ENCODE measurements around the gene DDX4.
"Not testable (repeated sequence)": the region's sequence is repeated elsewhere in the genome, so short reads cannot be mapped to it uniquely, and the experiment has no call there.

Gene DDX4

DNA sequence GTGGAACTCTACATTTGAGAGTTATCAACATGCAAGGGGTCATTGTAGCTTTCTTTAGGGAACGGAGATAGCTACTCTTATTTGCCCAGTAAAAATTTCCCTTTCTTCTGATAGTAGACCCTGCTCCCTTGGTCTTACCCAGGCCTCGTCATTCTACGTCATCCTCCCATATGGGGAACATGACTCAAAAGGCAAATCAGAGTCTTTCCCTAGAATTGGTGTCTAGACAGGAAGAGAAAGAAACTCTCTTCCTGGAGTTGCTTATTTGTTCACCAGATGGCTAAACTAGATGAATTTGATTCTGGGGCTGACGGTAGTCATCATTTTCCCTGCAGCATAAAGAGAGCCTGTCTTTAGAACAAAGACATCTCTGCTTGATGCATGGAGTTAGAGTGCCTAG, 13.6 kb upstream of the DDX4 start:
- DNase-seq (ENCODE audit: low read depth) = no peak

DNA sequence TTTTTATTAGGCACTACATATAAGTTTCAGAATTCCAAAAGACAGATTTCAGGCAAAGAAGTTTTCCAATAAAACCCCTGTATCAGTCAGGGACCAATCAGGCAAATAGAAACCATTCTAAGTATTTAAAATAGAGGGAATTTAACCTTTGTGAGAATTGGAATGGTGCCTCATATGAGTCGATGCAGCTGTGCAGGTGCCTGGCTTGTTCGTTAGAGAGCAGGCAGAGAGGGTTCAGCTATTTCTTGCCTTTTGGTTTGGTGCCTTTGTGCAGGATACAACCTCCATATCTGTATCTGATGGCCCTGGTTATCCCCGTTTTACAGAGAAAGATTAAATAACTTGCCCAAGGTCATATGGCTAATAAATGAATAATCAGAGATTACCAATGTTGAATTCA, 6.0 kb upstream of the DDX4 start:
- no peak for DNase-seq (ENCODE audit: low read depth)

DNA sequence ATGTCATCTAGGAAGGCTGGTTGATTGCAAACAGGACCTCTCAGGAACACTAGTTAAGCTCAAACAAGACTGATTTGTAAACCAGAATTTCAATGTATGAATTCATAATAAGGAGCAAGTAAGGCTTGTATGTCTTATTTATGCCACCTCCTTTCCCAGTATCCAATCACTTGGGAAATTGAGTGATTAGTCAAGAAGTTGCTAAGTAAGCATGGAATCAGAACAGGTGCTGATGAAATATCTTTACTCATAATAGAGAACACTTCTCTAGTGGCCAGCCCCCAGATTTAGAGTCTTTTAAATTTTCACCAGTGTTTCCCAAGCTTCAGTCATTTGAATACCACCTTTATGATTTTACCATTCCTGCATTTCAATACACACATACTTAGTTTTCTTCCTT, 5.3 kb upstream of the DDX4 start:
- DNase-seq (ENCODE audit: low read depth) = no peak

DNA sequence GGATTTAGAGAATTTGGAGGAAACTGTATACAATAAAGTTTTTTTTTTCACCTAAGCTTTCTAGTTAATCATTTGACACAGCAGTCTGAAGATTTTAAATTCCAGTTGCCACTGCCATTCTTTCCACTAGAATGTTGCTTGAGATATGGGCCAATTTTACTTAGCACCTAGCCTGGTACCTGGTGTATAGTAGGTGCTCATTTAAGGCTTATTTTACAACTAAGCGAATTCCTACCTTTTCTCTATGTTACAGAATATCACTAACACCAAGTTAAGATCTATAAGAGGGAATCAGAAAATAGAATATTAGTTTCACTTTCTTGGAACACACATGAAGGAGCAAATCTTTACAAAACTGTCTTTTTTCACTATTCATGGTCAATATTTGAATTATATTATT, 3.2 kb upstream of the DDX4 start:
- no peak for DNase-seq (ENCODE audit: low read depth)

DNA sequence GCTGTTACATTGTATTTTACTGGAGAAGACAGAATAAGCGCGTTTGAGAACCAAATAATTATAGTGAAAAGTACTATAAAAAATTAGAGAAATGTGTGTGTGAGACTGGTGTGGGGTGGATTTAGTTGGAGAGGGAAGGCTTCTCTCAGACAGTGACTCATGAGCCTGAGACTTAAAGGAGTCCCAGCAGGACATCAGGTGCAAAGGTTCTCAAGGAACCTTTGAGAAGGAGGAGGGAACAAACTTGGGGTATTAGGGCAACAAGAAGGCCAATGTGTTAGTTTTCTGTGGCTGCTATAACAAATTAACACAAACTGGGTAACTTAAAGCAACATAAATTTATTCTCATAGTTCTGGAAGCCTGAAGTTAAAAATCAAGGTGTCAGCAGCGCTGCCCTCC, 4.9 kb downstream of the DDX4 start:
- DNase-seq (ENCODE audit: low read depth) = no peak

DNA sequence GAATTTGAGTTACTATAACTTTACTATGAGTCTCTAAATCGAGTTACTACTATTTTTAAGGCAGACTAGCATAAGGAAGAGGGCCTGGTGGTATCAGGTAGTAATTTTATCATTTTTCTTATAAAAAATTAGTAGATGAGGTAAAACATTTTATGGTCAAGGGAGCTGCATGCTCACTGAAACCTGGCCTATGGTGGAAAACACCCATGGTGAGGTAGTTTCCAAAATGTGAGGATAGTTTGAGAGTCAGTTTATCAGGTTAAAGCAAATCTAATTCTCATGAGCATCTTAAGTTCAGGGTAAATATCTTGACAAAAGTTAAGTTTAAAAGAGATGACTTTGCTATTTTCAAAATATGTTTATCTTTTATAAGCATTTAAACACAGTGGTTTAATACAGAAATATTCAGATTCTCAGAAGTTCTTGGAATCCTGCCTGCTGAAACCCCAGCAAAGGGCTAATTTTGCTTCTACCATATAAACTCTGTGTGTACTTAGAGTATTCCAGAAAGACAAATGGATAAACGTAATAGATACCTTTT, 10.0 kb downstream of the DDX4 start:
- no peak for DNase-seq (ENCODE audit: low read depth)

DNA sequence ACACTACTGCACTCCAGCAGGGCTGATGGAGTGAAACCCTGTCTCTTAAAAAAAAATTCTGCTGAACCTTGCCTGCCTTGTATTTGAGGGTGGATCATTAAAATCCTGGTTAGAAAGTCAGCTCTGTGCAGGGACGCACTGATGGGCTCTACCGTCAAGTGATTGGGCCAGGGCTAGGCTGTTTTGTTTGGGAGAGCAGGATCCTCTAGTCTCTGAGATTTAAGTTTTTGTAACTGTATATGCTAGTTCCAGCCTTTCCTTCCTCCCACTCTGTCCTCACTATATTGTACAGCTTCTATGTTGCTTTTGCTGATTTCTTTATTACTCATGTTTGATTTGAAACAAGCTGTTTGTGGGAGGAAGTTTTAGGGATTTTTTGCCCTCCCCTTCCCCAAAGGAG, 11.5 kb downstream of the DDX4 start:
- DNase-seq (ENCODE audit: low read depth) = no peak

DNA sequence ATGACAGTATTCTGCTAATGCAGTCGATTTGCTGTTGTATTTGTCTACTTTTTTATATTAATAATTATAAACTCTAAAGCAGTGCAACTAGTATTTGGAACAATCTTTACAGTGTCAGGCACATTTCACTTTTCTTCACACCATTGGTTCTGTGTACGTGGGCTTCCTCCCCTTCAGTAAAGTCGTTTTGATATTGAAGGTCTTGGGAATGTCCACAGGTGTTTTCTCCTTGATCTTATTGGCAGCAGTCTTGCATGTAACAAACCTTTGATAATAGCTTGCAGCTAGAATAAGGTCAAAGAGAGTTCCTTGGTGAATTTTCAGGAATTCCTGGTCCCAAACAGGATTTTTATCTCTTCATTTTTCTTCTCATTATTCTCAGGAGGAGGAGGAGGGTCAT, 12.2 kb downstream of the DDX4 start:
- DNase-seq (ENCODE audit: low read depth) = no peak

DNA sequence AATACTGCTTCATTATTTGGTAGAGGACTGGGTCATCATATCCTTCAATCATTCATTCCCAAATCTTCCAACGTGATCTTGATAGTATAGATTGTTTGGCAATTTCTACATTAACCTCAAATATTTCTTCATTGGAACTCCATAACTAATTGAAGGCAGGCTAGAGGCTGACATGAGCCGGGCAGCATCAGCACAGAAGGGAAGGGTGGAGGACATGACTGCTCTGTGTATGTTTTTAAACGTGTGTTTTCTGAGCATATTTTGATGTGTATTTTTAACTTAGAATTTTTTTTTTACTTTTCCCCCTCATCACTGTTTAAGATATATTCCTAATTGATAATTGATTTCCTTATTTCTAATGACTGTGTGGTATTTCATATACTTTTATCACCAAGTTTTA, 12.6 kb downstream of the DDX4 start:
- DNase-seq (ENCODE audit: low read depth) = no peak

DNA sequence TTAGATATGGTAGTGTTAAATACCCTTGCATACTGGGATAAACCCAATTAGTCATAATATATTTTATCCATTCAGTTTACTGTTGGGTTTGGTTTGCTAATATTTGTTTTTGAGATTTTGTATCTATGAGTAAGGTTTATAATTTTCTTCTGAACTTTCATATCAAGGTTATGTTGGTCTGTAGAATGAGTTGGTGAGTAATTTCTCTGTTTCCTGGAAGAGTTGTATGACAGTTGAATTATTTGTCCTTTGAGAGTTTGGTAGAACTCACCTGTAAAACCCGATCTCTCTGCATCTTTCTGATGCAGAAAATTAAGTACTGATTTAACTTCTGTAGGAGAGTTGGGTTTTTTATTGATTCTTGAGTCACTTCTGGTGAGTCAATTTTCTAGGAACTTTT, 20.4 kb downstream of the DDX4 start:
- no peak for DNase-seq (ENCODE audit: low read depth)

DNA sequence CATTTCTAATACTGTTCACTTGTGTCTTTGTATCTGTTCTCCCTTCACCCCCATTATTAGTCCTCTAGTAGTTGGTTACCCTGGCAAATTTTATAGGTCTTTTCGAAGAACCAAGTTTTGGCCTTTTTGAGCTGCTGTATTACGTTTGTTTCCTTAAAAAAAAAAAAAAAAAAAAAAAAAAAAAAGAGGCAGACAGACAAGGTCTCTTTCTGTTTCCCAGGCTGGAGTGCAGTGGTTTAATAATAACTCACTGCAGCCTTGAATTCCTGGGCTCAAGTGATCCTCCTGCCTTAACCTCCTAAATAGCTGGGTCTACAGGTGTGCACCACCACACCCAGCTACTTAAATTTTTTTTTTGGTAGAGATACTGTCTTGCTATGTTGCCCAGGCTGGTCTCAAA, 20.9 kb downstream of the DDX4 start:
- no peak for DNase-seq (ENCODE audit: low read depth)

DNA sequence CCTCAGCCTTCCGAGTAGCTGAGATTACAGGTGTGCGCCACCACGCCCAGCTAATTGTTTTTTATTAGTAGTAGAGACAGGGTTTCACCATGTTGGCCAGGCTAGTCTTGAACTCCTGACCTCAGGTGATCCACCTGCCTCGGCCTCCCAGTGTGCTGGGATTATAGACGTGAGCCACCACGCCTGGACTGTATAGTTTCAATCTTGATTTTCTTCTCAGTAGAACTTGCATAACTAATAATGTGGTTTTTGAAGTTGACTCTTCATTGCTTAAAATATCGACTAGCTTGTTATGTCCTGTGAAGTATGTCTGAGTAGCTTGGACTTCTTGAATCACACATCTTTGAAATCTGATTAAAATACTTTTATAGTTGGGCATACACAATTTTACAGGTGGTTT, 23.9 kb downstream of the DDX4 start:
- DNase-seq (ENCODE audit: low read depth) = not testable (repeated sequence)

DNA sequence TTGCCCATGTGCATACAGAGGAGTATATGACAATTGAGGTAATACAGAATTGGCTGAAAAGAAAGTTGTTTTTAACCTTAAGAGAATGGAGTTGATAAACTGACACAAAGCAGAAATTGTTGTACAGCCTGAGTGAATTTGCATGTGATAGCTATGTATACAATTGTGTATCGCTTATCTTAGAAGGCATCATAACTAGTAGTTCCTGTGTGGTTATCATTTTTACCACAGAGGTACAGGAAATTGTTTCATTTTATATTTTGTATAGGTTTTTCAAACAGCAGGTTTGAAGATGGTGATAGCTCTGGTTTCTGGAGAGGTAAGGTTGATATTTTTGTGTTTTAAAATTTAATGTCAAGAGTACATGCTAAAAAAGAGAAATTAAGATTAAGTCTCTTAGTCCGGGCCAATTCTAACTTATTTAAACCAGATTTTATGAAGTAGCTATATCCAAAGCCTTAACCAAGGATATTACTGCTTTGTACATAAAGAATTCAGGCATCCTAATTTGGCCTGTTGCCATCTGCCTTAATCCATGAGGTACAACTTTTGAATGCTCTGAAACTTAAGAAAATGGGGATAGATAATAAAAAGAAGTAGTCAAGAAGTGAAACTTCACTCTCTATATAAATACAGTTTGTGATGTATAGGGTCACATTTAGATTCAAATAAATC, 26.0 kb downstream of the DDX4 start:
- DNase-seq (ENCODE audit: low read depth) = no peak

DNA sequence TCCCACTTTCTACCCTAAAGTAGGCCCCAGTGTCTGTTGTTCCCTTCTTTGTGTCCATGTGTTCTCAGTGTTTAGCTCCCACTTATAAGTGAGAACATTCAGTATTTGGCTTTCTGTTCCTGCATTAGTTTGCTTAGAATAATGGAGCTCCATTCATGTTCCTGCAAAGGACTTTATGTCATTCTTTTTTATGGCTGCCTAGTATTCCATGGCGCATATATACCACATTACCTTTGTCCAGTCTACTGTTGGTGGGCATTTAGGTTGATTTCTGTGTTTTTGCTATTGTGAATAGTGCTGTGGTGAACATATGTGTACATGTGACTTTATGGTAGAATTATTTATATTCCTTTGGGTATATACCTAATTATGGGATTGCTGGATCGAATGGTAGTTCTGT, 30.4 kb downstream of the DDX4 start:
- no peak for DNase-seq (ENCODE audit: low read depth)

DNA sequence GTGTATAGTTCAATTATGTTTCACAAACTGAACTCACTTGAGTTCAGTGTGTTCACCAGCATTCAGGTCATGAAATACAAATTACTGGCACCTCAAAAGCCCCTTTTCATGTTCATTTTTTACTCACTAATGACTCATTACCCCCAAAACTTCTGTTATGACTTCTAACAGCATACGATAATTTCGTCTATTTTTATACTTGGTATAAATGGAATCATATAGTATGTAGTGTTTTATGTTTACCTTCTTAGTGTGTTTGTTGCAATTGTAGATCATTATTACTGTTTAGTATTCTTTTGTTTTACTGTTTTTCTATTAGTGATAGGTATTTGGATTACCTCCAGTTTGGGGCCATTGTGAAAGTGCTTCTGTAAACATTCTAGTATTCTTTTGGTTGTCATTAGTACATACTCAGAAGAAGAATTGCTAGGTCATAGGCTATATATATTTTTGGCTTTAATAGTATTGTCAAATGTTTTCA, 33.4 kb downstream of the DDX4 start:
- no peak for DNase-seq (ENCODE audit: low read depth)

DNA sequence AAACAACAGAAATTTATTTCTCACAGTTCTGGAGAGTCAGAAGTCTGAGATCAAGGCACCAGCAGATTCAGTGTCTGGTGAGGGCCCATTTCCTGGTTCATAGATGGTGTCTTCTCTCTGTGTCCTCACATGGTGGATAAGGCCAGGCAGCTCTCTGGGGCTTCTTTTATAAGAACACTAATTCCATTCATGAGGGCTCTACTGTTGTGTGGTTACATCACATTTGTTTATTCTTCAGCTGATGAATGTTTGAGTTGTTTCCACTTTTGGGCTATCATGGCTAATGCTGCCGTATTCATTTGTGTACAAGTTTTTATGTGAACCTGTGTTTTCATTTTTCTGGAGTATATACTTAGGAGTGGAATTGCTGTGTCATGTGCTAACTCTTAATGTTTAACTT, 35.2 kb downstream of the DDX4 start:
- no peak for DNase-seq (ENCODE audit: low read depth)

DNA sequence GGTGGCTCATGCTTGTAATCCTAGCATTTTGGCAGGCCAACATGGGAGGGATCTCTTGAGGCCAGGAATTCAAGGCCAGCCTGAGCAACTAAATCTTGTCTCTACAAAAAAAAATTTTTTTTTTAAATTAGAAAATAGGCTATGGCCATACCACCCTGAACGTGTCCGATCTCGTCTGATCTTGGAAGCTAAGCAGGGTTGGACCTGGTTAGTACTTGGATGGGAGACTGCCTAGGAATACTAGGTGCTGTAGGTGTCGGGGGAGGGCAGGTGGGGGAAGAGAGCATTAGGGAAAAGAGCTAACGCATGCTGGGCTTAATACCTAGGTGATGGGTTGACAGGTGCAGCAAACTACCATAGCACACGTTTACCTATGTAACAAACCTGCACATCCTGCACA, 39.5 kb downstream of the DDX4 start:
- no peak for DNase-seq (ENCODE audit: low read depth)

DNA sequence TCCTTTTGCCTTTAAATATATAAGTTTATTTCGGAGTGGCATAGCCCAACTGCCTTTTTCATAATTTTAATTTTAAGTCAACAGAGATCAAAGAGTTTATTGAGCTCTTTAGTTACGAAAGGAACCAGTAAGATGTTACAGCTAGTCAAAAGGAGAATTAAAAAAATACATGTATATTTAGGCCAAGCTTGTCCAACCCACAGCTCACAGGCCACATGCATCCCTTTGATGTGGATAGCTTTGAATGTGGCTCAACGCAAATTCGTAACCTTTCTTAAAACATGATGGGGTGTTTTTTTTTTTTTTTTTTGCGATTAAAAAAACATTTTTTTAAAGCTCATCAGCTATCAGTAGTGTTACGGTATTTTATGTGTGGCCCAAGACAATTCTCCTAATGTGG, 63.1 kb downstream of the DDX4 start:
- no peak for DNase-seq (ENCODE audit: low read depth)

DNA sequence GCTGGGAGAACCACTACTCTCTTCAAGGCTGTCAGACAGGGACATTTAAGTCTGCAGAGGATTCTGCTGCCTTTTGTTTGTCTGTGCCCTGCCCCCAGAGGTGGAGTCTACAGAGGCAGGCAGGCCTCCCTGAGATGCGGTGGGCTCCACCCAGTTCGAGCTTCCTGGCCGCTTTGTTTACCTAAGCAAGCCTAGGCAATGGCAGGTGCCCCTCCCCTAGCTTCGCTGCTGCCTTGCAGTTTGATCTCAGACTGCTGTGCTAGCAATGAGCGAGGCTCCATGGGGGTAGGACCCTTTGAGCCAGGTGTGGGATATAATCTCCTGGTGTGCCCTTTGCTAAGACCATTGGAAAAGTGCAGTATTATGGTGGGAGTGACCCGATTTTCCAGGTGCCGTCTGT, 71.0 kb downstream of the DDX4 start:
- DNase-seq (ENCODE audit: low read depth) = not testable (repeated sequence)

DNA sequence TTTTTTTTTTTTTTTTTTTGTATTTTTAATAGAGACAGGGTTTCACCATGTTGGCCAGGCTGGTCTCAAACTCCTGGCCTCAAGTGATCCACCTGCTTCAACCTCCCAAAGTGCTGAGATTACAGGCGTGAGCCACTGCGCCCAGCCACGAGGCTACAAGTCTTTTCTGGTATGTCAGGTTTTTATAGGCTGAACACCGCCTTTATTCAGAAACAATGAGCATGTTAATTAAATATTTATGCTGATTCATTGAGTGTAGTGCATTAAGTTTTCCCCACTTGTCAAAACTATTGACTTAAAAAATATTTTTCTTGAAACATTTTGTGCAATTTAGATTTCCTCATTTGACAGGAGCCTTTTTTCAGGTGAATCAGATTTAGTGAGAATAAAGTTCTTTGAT, 78.1 kb downstream of the DDX4 start:
- DNase-seq (ENCODE audit: low read depth) = not testable (repeated sequence)

DNA sequence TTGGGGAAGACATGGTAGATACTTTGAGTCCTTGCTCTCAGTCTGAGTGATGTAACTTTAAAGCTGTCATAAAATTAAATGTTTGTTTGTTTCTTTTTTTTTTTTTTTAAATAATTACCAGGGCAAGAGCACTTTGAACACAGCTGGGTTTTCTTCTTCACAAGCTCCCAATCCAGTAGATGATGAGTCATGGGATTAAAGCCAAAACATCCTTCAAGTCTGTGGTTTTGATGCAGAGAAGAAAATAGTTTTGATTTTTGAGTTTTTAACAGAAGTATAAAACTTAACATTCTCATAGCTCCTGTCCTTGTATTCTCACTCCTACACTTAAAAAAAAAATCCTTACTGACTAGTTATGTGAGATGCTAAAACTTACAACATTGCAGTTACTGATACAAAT, 78.5 kb downstream of the DDX4 start:
- peak; percentile 65 for DNase-seq (ENCODE audit: low read depth)

DNA sequence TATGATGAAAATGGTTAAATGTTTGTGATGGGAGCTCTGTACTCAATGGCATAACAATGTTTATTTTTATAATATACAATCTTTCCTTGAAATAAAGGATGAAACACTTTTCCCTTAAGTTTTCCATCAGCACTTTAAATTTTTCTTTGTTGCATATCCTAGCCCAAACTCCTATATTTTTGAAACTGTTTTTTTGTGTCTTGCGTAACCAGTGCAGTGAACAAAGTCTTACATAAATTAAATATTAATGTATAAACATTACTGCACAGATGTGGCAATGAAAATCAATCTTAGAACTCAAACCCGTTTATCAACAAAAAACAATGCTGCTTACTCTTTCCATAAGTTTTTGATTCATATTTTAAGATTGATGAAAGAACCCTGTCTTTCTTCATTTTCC, 79.2 kb downstream of the DDX4 start:
- no peak for DNase-seq (ENCODE audit: low read depth)

DNA sequence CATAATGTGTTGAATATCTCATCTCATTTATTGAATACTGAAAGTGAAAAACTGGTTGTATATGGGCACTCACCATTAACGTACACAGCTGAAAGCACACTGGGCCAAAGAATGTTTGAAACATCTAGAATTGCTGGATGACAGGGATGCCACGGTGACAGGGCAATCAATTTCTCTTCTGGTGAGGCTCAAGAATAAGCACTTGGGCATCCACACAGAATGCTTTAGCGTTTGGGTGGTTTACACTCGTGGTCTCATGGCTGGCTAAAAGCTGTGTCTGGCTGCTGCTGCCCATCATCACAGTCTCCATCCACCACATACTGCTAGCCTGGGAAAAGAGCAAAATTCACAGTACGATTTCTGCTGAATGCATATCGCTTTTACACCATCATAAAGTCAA, 82.6 kb downstream of the DDX4 start:
- DNase-seq (ENCODE audit: low read depth) = no peak

DNA sequence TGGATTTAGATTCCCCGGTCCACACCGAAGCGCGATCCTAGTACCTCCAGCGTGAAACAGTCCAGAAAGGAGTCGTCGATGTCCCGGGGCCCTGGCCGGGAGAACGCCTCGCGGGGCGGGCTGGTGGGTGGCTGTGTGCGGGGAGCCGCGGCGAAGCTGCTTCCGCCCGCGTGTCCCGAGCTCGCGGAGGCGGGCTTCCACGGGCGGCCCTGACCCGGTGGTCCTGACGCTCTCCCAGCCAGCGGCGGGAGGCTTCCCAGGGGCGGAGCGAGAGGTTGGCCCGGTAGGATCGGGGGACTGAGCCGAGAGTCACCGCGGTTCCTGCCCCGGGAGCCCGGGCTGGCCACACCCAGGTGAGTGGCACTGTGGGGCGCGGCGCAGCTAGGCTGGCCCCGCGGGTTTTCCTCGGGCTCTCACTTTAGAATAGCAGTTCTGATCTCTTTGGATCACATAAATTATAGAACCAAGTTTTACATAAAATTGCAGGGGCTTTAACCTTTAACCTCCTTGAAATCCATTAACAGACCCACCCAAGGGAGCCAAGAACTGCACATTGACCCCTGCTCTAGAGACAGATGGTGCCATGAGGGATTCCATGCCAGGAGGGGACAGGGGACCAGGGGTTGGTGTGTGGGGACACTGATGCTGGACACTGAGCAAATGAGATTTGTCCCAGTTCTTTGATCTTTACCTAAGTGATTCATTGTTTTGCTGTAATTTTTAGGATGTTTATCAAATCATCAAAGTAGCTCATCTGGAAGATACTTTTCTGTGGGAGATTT, 84.1 kb downstream of the DDX4 start:
- DNase-seq (ENCODE audit: low read depth) = no peak

All from HS-5 (cell line).